Fibroblast of the conjunctiva (primary cell): ENCODE data around the gene NEAT1.

Experiments
- DNase-seq: peaks from one replicate; pipeline ENCODE4 v3.0.0-alpha.2; 2010; ENCODE audit warnings: low read depth

The NEAT1 gene

DNA sequence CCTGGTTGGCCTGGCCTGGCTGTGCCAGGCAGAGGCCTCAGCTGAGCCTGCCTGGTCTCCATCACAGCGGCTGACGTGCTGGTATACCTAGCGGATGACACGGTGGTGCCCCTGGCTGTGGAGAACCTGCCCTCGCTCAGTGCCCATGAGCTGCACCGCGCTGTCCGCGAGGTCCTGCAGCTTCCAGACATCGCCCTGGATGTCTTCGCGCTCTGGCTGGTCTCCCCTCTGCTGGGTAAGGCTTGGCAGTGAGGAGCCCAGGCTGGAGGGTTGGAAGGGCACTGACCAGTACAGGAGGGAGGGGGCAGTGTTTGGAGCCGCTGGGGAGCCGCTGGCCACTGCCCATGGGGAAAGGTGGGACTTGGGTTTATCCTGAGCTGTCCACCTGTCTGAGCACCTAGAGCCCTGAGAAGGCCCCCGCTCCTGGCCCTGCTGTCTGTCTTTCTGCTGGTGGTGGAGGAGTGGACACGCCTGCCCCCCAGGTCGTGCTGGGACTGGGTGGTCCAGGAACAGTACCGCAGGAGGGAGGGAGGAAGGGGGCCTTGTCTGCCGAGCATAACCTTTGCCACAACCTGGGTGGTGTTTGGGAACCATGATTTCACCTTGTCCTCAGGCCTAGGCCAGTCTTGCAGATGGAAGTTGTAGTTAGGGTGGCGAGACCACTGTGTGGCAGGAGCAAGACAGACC is 33.2 kb upstream of the NEAT1 start:
- DNase-seq, result no peak

DNA sequence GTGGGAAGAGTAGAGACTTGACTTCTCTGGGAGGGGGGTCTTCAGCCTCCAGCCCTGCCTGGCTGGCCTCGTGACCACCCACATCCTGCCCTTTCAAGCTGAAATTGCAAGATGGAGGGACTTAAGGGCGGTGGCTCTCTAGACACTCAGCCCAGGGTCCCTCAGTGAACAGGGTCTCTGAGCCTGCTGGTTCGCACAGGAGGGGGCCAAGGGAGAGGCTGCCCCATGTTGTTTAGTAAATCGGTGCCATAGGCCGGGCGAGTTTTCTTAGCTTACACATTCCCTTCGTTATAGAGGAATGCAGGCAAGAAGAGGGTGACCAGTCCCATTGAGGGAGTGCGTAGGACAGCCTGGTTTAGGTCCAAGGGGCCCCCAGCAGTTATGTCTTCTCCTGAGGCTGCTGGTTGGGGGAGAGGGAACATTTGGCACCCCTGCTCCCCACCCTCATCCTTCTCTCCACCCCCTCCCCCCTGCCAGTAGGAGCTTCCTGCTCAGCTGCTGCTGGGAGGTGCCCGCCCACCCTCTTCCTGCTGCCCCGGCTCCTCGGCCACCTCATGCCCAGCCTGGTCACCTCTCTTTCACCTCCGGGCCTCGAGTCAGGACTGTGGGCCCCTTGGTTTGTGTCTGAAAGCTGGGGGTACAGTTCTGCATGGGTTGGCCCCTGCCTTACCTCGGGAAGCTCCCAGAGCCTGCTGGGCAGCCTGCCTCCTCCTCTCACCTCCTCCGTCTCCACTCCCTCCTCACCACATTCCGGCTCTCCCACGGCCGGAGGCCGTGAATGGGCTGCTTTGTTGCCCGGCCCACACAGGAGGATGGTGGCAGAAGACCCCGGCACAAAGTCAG is 32.3 kb upstream of the NEAT1 start:
- no peak for DNase-seq

DNA sequence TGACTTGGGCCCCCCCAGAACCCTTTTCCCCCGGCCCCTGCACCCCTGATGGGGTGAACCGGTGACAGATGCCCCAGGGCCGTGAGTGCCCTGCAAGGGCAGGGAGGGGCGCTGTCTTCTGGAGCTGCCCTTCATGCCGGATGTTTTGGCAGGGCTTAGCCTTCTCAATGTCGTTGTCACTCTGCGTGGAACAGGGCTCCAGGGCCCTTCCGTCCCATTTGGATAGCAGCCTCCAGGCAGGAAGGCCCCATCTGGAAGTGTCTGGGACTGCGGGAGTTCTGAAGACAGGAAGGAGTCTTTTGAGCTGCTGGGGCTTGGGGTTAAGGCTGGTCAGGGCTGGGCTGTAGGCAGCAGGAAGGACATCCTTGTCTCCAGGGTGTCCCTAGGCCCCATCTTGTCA is 31.6 kb upstream of the NEAT1 start:
- DNase-seq, result no peak

DNA sequence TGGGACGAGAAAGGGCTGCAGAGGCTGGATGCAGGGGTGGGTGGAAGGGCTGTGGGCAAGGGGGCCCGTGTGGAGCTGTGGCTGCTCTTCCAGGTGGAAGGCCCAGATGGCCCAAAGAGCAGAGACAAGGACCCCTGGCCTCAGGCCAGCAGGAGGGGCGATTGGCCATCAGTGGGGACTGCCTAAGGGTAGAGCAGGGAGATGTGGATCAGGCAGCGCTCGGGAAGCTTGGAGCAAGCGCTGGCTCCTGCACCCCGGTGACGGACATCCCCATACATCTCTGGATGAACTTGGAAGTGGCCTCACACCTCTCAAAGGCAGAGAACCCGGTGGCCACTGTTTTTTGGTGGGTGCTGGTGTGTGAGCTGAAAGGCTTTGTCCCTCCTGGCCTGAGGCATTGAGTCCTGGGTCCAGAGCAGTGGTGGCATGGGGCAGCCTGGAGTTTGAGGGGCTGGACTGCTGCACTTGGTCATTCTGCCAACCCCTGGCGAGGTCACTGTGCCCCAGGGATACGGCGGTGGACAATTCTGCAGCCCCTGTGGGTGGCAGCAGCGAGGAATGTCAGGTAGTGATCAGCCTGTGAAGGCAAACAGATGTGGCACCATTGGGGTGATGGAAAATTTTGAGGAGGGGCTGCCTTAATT is 30.3 kb upstream of the NEAT1 start:
- no peak for DNase-seq

DNA sequence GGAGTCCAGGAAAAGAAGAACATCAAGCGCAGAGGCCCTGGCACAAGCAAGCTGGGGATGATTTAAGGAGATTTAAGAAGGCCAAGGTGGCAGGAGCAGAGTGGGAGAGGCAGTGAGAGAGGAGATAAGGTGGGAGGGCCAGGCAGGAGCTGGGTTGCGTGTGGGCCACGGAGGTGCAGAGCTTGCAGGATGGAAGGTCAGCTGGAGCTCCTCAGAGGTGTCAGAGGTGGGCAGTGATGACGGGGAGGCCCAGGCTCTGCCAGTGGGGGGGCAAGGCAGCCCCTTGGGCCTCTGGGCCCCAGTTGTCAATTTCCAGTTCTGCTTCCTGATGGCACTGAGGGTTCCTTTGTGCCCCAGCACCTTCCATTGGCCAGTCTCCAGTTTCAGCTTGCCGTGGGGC is 29.7 kb upstream of the NEAT1 start:
- DNase-seq, result no peak

DNA sequence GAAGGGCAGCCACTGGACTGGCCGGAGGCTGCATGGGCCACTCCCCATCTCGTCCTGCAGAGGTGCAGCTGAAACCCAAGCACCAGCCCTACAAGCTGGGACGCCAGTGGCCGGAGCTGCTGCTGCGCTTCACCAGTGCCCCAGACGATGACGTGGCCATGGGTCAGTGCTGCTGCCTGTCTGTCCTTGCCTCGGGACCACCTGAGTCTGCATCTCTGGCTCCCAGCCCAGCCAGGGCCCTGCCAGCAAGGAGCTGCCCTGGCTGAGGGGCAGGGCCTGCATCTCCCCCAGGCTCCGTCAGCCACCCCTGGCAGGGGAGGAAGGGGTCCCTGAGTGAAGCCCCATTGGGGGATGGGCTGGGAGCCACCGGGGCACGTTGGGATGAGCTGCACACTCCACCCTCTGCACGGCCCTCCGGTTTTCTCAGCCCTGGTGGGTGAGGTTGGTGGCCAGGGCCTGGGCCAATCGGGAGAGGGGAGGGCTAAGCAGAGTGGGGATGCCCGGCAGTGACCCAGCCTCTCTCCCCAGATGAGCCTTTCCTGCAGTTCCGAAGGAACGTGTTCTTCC is 29.0 kb upstream of the NEAT1 start:
- DNase-seq, result no peak

DNA sequence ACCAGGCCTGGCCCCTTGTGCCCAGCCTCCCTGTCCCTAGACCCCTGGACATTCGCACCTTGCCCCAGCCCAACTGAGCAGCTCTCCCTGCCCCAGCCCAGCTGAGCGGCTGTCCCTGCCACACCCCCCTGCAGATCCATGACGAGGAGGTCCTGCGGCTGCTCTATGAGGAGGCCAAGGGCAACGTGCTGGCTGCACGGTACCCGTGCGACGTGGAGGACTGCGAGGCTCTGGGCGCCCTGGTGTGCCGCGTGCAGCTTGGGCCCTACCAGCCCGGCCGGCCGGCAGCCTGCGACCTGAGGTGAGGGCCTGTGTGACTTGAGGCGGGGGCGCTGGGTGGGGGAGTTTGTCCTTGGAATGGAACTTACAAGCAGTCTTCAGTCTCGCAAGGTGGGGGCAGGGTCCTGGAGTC is 28.5 kb upstream of the NEAT1 start:
- DNase-seq, result no peak

DNA sequence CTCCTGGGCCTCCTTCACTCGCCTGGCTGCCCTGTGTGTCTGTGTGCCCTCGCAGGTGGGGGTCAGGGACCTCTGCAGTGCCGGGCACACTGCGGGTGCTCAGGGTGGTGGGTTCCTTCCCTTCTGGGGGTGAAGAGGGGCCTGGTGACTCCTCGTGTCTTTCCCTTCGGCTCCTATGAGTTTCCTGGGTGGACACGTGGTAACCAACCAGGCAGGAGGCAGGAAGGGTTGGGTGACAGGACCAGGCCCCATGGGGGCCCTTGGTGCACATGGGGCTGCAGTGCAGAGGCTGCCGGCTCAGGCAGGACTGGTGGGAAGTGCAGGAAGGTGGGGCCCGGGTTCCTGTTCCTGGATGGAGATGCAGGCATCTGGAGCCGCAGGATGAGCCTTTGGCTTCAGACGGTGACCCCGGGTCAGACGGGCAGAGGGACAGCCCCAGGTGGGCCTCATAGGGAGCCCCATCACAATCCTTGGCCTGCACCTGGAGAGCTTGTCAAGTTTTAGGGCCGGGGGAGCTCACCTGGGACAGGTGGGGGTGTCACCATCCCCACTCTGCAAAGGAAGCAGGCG is 26.6 kb upstream of the NEAT1 start:
- no peak for DNase-seq

DNA sequence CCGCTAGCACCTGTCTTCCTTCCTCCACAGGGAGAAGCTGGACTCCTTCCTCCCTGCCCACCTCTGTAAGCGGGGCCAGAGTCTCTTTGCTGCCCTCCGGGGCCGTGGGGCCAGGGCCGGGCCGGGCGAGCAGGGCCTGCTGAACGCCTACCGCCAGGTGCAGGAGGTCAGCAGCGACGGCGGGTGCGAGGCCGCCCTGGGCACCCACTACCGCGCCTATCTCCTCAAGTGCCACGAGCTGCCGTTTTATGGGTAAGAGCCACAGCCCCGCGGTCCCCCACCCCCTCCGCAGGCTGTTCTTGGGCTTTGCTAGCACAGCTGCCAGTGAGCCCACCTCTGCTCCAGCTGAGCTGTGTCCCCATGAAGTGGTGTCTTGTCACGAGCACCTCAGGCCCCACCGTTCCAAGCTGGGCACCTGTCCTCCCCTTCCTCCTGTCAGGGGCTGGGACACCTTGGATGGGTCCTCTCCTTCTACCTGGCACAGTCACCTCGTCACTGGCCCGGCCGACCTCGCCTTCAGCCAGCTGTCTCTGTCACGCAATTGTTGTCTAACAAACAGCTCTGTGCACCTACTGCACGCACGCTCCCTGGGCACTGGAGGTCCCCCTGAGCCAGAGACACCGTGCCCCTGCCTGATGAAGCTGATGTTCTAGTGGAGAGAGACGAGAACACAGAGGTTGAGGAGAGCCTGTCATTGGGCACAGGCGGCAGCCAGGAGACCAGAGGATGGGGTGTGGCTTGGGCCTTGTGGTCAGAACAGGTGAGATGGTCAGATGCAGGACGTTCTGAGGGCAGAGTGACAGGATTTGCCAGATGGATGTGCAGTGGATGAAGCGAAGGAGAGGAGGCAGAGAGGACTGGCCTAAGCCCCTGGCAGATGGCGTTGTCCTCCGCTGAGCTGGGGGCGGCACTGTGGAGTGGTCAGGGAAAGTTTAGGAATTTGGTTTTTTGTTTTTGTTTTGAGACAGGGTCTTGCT is 25.5 kb upstream of the NEAT1 start:
- DNase-seq, result no peak

DNA sequence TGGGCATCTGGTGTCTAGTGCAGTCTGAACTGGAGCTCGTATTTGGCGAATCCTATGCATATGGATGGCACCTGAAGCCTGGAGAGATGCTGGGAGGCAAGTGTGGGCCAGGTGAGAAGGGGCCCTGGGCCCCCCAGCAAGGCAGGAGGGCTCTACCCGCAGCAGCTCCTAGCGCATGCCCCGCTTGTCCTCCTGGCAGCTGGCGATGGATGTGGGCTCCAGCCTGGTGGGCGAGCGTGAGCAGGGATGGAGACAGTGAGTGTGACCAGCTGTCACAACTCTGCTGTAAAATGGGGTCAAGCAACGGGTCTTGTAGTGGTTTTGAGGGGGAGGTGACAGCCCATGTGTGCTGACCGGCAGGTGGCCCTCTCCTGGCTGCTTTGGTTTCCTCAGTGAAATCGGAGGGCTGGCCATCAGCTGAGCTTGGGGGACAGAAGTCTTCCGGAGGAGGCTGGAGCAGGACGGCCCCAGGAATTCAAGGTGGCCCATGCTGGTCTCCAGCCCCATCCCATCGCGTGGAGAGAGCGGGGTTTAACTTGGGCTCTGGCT is 24.2 kb upstream of the NEAT1 start:
- DNase-seq, result no peak

DNA sequence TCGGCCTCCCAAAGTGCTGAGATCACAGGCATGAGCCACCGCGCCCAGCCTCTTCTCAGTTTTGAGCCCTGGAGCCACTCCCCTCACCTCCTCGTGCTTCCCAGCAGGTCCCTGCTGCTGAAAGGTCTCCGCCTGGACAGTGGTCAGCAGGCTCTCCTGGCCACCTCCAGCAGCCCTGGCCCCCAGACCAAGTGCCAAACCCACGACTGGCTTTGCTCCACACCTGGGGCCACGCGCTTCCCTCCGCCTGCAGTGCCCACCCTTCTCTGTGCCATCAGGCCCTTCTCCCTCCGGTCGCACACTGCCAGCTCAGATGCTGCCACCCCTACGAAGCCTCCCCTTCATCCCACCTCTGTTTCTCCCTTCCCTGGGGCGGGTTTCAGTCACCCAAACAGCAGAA is 23.3 kb upstream of the NEAT1 start:
- DNase-seq, result no peak

DNA sequence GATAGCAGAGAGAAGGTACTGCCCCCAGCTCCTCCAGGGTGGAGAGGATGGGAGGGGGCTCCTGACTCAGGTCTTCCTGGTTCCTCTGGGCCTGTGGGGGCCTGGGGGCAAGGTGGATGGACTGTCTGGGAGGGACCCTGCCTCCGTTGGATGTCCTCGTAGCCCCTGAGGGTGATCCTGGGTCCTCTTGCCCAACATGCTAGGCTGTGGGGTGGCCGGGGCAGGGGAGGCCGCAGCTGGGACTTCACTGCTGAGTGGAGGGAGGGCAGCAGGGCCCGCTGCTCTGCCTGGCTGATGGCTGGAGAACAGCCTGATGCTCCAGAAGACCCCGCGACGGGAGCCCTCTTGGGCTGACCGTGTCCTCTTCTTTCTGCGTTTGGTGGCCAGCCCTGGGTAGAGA is 22.8 kb upstream of the NEAT1 start:
- DNase-seq, result no peak

DNA sequence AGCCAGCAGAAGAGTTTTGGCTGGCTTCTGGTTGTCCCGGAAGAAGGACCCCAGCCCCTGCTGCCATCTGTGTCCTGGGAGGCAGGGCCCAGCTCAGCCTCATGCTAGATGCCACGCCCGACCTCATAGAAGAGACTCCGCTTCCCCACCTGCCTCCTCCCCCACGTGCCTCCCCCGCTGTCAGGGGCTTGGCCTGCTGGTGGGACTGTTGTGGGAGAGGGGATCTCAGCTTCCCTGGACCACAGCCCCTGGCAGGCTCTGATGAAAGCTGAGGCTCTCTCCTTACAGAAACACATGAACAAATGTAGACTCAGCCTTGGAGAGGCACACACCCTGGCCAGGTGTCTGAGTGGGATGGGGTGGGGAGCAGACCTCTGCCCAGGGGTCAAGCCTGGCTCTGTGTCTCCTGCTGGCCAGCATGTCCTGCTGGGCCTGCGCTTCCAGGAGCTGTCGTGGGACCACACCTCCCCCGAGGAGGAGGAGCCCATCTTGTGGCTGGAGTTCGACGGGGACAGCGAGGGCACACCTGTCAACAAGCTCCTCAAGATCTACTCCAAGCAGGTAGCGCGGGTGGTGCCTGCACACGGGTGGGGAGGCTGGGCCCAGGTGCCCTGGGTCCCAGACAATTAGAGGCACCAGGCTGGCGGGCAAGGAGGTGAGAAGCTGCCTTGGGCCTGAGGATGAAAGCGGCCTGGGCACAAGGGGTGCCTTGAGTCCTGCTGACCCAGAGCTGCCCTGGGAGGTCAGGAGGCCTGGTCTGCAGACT is 22.1 kb upstream of the NEAT1 start:
- DNase-seq, result no peak

DNA sequence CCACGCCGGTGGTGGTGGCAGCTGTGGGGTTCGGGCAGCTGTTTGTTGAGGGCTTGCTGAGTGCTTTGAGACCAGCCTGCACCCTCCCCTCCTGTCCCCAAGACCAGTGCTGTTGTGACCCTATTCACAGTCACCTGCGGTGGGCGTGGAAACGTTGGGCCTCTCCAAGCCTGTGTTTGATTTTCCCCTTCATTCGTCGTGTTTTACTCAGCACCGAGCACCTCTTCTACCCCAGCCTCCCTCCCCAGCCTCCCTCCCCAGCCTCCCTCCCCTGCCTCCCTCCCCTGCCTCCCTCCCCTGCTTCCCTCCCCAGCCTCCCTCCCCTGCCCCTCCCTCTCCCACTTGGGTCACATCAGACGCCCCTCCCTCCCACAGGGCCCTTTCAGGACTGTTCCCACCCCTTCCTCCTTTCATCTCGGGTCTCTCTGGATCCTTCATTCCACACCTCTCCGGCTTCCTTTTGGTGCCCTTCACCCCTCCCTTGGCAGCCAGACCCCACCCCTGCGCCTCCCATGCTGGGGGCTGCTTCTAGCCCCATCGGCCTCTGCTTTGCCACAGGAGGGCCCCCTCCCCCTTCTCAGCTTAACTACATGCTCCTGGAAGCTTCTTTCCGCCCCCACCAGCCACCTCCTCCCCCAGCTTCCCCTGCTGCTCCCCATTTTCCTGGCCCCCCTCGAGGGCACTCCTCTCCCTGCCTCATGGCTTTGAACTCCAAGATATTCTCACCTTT is 21.4 kb upstream of the NEAT1 start:
- no peak for DNase-seq

DNA sequence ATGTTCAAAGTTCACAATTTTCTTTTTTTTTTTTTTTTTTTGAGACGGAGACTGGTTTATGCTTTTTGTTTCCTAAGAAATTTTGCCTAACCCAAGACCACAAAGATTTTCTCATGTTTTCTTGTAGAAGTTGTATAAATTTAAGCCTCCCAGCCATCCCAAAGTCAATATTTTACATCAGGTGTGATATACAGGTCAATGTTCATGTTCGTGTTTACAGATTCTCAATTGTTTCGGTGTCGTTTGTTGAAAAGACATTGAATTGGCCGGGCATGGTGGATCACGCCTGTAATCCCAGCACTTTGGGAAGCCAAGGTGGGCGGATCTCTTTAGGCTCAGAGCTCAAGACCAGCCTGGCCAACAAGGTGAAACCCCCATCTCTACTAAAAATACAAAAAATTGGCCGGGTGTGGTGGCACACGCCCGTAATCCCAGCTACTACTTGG is 20.8 kb upstream of the NEAT1 start:
- DNase-seq, result no peak

DNA sequence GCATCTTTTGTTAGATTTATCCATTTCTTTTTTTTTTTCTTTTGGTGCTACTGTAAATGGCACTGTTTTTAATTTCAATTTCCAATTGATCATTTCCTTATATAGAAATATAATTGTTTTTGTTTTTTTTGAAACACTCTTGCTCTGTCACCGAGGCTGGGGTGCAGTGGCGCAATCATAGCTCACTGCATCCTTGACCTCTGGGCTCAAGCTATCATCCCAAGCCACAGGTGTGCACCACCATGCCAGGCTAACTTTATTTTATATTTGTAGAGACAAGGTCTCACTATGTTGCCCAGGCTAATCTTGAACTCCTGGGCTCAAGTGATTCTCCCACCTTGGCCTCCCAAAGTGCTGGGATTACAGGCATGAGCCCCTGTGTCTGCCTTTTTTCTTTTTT is 19.8 kb upstream of the NEAT1 start:
- no peak for DNase-seq

DNA sequence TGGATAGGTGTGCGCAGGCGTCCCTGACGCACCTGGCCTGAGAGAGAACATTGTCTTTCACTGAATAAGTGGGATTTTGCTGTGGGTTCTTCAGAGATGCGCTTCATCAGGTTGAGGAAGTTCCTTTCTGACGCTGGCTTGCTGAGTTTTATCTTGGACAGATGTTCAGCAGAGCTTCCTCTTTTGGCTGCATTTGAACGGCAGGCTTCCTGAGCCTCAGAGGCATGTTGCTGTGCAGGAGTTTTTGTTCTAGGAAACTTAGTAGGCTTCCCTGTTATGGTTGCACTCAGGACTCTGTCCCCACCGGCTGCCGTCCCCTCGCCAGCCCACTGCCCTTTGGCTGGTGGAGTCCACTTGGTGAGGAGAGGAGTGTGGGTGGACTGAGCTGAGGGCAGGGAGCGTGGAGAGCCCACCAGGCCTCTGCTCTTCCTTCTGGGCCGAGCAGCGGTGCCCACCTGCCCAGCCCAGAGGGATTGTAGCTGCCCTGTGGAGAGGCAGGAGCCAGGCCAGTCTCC is 18.9 kb upstream of the NEAT1 start:
- no peak for DNase-seq

DNA sequence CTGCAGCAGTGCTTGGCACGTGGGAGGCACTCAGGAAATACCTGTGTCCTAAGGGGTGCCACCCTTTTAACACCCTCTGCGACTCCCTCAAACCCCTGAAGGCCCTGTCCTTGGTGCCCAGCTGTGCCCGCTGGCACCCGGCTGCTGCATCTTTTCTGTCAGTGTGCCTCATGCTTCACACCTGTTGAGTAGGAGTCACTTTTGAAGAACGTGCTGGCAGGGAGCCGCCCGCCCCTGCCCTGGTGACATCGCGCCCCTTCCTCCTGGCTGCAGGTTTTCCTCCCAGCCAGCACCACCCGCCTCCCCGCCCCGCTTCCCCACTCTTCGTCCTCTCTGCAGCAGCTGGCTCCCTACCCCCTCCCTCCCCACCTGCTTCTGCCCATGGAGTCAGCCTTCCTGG is 18.4 kb upstream of the NEAT1 start:
- no peak for DNase-seq

DNA sequence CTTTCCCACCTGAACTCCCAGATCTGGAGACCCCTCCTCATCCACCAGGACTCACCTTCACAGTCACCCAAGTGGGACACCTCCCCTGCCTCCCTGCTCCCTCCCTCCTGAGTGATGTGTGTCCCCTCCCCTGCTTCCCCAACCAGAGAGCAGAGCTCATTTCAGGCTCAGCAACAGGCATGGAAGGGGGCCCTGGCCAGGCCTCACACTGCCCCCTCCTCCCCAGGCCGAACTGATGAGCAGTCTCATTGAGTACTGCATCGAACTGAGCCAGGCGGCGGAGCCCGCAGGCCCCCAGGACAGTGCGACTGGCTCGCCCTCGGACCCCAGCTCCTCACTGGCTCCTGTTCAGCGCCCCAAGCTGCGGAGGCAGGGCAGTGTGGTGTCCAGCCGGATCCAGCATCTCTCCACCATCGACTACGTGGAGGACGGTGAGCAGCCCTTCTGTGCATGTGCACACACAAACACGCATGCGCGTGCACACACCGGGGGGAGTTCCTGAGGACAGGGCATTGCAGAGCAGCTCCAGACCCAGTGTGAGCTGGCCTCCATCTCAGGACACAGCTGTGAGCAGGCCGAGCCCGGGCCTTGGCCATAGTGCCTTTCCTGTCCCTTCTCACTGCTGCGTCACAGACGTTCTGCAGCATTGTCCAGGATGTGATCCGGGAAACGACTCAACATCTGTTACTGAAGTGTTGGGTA is 17.8 kb upstream of the NEAT1 start:
- no peak for DNase-seq
